OCI-LY7 (cell line): Measurements from ENCODE around the gene LUC7L2. TPM values are rescaled to one million over a fixed set of nuclear protein-coding genes. Genes with fewer than 3 reads are reported as not detected.

Experiments used
- BruUV-seq: library from RNA; stranded (reverse); fragments of 400-500 nt; replicated peaks from 2 replicates; lab custom pipeline; 2021; lab: Mats Ljungman, UMichigan
- CTCF ChIA-PET: fragments of 300-600 bp; sonication (Branson Sonifier 250); formaldehyde crosslinking; loops from one replicate; lab custom pipeline; 2022; ENCODE audit warnings: antibody characterized with exemption; ENCODE audit not compliant: unreplicated experiment; lab: Charles Lee
- POLR2A ChIA-PET: fragments of 300-600 bp; sonication (Branson Sonifier 250); formaldehyde crosslinking; loops from one replicate; lab custom pipeline; 2022; ENCODE audit warnings: antibody characterized with exemption; lab: Charles Lee
- DNase-seq: peaks from one replicate; pipeline ENCODE4 v3.0.0-alpha.2; 2015; ENCODE audit warnings: low spot score
- H2AFZ ChIP-seq: fragments of 200-600 bp; sonication (generic), shearing (Covaris generic); 2 replicates; pipeline ENCODE4 v1.6.1; 2014; ENCODE audit warnings: mild to moderate bottlenecking, antibody characterized with exemption, low read length, moderate library complexity
- H3K27ac ChIP-seq: fragments of 200-600 bp; sonication (generic); 2 replicates; pipeline ENCODE4 v1.5.1; 2014; ENCODE audit warnings: mixed run types, low read depth, mild to moderate bottlenecking, moderate library complexity, low read length, inconsistent platforms; ENCODE audit not compliant: poor library complexity, severe bottlenecking
- H3K36me3 ChIP-seq: fragments of 200-600 bp; sonication (generic); 2 replicates; pipeline ENCODE4 v1.6.1; 2014; ENCODE audit warnings: mild to moderate bottlenecking, antibody characterized with exemption, low read length, moderate library complexity, mixed read lengths; ENCODE audit not compliant: insufficient read depth
- H3K4me1 ChIP-seq: fragments of 200-600 bp; sonication (generic); 2 replicates; pipeline ENCODE4 v1.5.1; 2014; ENCODE audit warnings: mild to moderate bottlenecking, low read length; ENCODE audit not compliant: insufficient read depth, poor library complexity, severe bottlenecking
- H3K4me2 ChIP-seq: fragments of 200-600 bp; sonication (generic); 2 replicates; pipeline ENCODE4 v1.6.1; 2014; ENCODE audit warnings: mild to moderate bottlenecking, low read length
- H3K4me3 ChIP-seq: fragments of 200-600 bp; sonication (generic); 2 replicates; pipeline ENCODE4 v1.5.1; 2014; ENCODE audit warnings: mild to moderate bottlenecking, low read depth, low read length; ENCODE audit not compliant: poor library complexity, severe bottlenecking
- H3K79me2 ChIP-seq: fragments of 200-600 bp; sonication (generic); 2 replicates; pipeline ENCODE4 v1.6.1; 2016; ENCODE audit warnings: low read depth, mild to moderate bottlenecking, low read length, moderate library complexity, mixed read lengths; ENCODE audit not compliant: insufficient read depth
- H3K9me2 ChIP-seq: fragments of 200-600 bp; sonication (generic); 2 replicates; pipeline ENCODE4 v1.6.1; 2016; ENCODE audit warnings: mild to moderate bottlenecking, low read length, mixed read lengths; ENCODE audit not compliant: insufficient read depth
- H3K9me3 ChIP-seq: fragments of 200-600 bp; sonication (generic); 2 replicates; pipeline ENCODE4 v1.6.1; 2014; ENCODE audit warnings: mild to moderate bottlenecking, mixed run types, low read length, mixed read lengths
- H4K20me1 ChIP-seq: fragments of 200-600 bp; sonication (generic); 2 replicates; pipeline ENCODE4 v1.6.1; 2014; ENCODE audit warnings: mild to moderate bottlenecking, antibody characterized with exemption, low read length, moderate library complexity, mixed read lengths; ENCODE audit not compliant: insufficient read depth
- CTCF ChIP-seq: fragments of 200-600 bp; sonication (generic); conservative IDR thresholded peaks from 2 replicates; pipeline ENCODE4 v1.5.1; 2014; ENCODE audit warnings: mild to moderate bottlenecking, antibody characterized with exemption, low read length, moderate library complexity, mixed read lengths
- EZH2phosphoT487 ChIP-seq: fragments of 200-600 bp; sonication (generic); IDR thresholded peaks from 2 replicates; pipeline ENCODE4 v1.6.1; 2018; ENCODE audit warnings: low read depth, borderline replicate concordance, mild to moderate bottlenecking, mixed run types, antibody characterized with exemption, low read length, moderate library complexity, mixed read lengths
- intact Hi-C: fragments of 100-400 bp; cut with micrococcal nuclease; formaldehyde crosslinking; loops from one replicate; pipeline ENCODE4 v1.10.0; 2022; ENCODE audit not compliant: unreplicated experiment
- total RNA-seq, 2 experiments: library from RNA; depleted of rRNA in 1 of 2; stranded (reverse); fragments of >200 nt in 1 of 2; shearing (Covaris generic) in 1 of 2; gene quantifications; 2 replicates each; pipeline ENCODE4 v1.2.3, GENCODE V29; 2014 to 2022

Gene LUC7L2
- total RNA-seq, 2 experiments from 2014 or later = 79.6 to 143 TPM

- BruUV-seq = no TSS peak
- ChIA-PET POLR2A (interaction anchor here (0.7 kb wide), 1 partner anchor 631 kb away, joined by 7 read pairs; no protein-coding TSS in a partner anchor), CTCF (no interaction called here)
- H3K79me2 ChIP-seq = no peaks in the 10 kb centered on the region
- no peak overlapping the region for H3K4me2 ChIP-seq
- H3K36me3 ChIP-seq = no peaks in the 10 kb centered on the region
- H3K9me3 ChIP-seq = no peaks in the 10 kb centered on the region
- no peaks in the 10 kb centered on the region for H3K4me1 ChIP-seq
- H3K9me2 ChIP-seq = no peaks in the 10 kb centered on the region
- intact Hi-C loops = no loop called here
- no peaks in the 10 kb centered on the region for H4K20me1 ChIP-seq
- no peak for DNase-seq
- no peak overlapping the region for H2AFZ ChIP-seq
- TF ChIP-seq CTCF = no peak
- TF ChIP-seq EZH2phosphoT487 = no peak
- H3K4me3 ChIP-seq = no peak overlapping the region
- H3K27ac ChIP-seq = no peak overlapping the region
Measured at GRCh38 chr7:139446051-139446890, 86.6 kb downstream of the LUC7L2 start.

- ChIA-PET CTCF (no interaction called here), POLR2A (no interaction called here)
- Histone ChIP-seq H2AFZ (no peak overlapping the region), H4K20me1 (no peaks in the 10 kb centered on the region), H3K36me3 (no peaks in the 10 kb centered on the region), H3K9me2 (no peaks in the 10 kb centered on the region), H3K27ac (no peak overlapping the region), H3K4me3 (no peak overlapping the region), H3K4me1 (no peaks in the 10 kb centered on the region), H3K79me2 (no peaks in the 10 kb centered on the region), H3K4me2 (no peak overlapping the region), H3K9me3 (no peaks in the 10 kb centered on the region)
- no TSS peak for BruUV-seq
- no peak for TF ChIP-seq EZH2phosphoT487
- TF ChIP-seq CTCF = no peak
- no peak for DNase-seq
- intact Hi-C loops = no loop called here
Measured at GRCh38 chr7:139450851-139451250, 91.2 kb downstream of the LUC7L2 start.

- H4K20me1 ChIP-seq = no peaks in the 10 kb centered on the region
- H3K9me3 ChIP-seq = no peaks in the 10 kb centered on the region
- H2AFZ ChIP-seq = no peak overlapping the region
- no peak overlapping the region for H3K4me3 ChIP-seq
- intact Hi-C loops = no loop called here
- H3K9me2 ChIP-seq = no peaks in the 10 kb centered on the region
- H3K4me1 ChIP-seq = no peaks in the 10 kb centered on the region
- H3K4me2 ChIP-seq = no peak overlapping the region
- CTCF ChIA-PET = no interaction called here
- POLR2A ChIA-PET = interaction anchor here (0.7 kb wide), 3 partner anchors 95 to 707 kb away, joined by 3 to 5 read pairs (median 5); no protein-coding TSS in a partner anchor
- BruUV-seq = no TSS peak
- no peaks in the 10 kb centered on the region for H3K79me2 ChIP-seq
- DNase-seq = no peak
- H3K36me3 ChIP-seq = no peaks in the 10 kb centered on the region
- H3K27ac ChIP-seq = no peak overlapping the region
- TF ChIP-seq CTCF (no peak), EZH2phosphoT487 (no peak)
Measured at GRCh38 chr7:139451638-139452037, 91.9 kb downstream of the LUC7L2 start.
